Parathyroid adenoma (tissue), 2 donors: ENCODE results near the gene RSPH1.

Source experiments
- H2AFZ ChIP-seq: fragments of 300-600 bp; sonication (generic); one replicate; pipeline ENCODE4 v1.7.0; 2017; ENCODE audit warnings: antibody characterized with exemption, mild to moderate bottlenecking
- H3K27ac ChIP-seq: fragments of 300-600 bp; sonication (generic); one replicate; pipeline ENCODE4 v1.7.0; 2017
- H3K27me3 ChIP-seq: fragments of 300-600 bp; sonication (generic); one replicate; pipeline ENCODE4 v1.7.0; 2017; ENCODE audit warnings: low read length; ENCODE audit not compliant: control insufficient read depth, insufficient read depth
- H3K36me3 ChIP-seq: fragments of 300-600 bp; sonication (generic); one replicate; pipeline ENCODE4 v1.7.0; 2017; ENCODE audit warnings: low read length; ENCODE audit not compliant: control insufficient read depth, insufficient read depth
- H3K4me1 ChIP-seq: fragments of 300-600 bp; sonication (generic); one replicate; pipeline ENCODE4 v1.7.0; 2017; ENCODE audit warnings: control low read depth
- H3K4me2 ChIP-seq: fragments of 300-600 bp; sonication (generic); one replicate; pipeline ENCODE4 v1.7.0; 2017; ENCODE audit warnings: low read length
- H3K4me3 ChIP-seq: fragments of 300-600 bp; sonication (generic); one replicate; pipeline ENCODE4 v1.7.0; 2017; ENCODE audit warnings: low read depth, low read length
- H3K79me2 ChIP-seq: fragments of 300-600 bp; sonication (generic); one replicate; pipeline ENCODE4 v1.7.0; 2017; ENCODE audit warnings: control low read depth
- H3K9ac ChIP-seq: fragments of 300-600 bp; sonication (generic); one replicate; pipeline ENCODE4 v1.7.0; 2017; ENCODE audit warnings: mild to moderate bottlenecking
- H3K9me3 ChIP-seq: fragments of 300-600 bp; sonication (generic); one replicate; pipeline ENCODE4 v1.7.0; 2017; ENCODE audit warnings: low read length; ENCODE audit not compliant: control insufficient read depth
- CTCF ChIP-seq: fragments of 300-600 bp; sonication (generic); IDR thresholded peaks from one replicate; pipeline ENCODE4 v1.7.0; 2017; ENCODE audit warnings: antibody characterized with exemption, mild to moderate bottlenecking
- donor health status: primary hyperparathyroidism.

RSPH1 gene

GRCh38 chr21:42537106-42537742 lies 41.2 kb upstream of the RSPH1 start:
- Histone ChIP-seq H3K4me3 (no peak overlapping the region), H3K4me1 (no peaks in the 10 kb centered on the region), H3K27me3 (no peaks in the 10 kb centered on the region), H3K79me2 (no peaks in the 10 kb centered on the region), H3K36me3 (no peaks in the 10 kb centered on the region), H3K9ac (no peak overlapping the region), H3K27ac (no peak overlapping the region), H2AFZ (no peak overlapping the region), H3K4me2 (no peak overlapping the region), H3K9me3 (no peaks in the 10 kb centered on the region)
- TF ChIP-seq CTCF: no peak

GRCh38 chr21:42536601-42537000 lies 40.6 kb upstream of the RSPH1 start:
- no peaks in the 10 kb centered on the region for H3K36me3 ChIP-seq
- H3K9ac ChIP-seq: no peak overlapping the region
- H3K9me3 ChIP-seq: no peaks in the 10 kb centered on the region

GRCh38 chr21:42535602-42536171 lies 39.7 kb upstream of the RSPH1 start:
- no peak overlapping the region for H2AFZ ChIP-seq
- no peak overlapping the region for H3K4me2 ChIP-seq
- no peaks in the 10 kb centered on the region for H3K36me3 ChIP-seq
- no peaks in the 10 kb centered on the region for H3K79me2 ChIP-seq
- H3K9ac ChIP-seq: no peak overlapping the region
- no peak for TF ChIP-seq CTCF
- no peak overlapping the region for H3K4me3 ChIP-seq
- H3K27me3 ChIP-seq: no peaks in the 10 kb centered on the region
- no peak overlapping the region for H3K27ac ChIP-seq
- no peaks in the 10 kb centered on the region for H3K4me1 ChIP-seq
- H3K9me3 ChIP-seq: no peaks in the 10 kb centered on the region

More at GRCh38 chr21:42536601-42537000, 40.6 kb upstream of the RSPH1 start:
- H3K4me3 ChIP-seq: no peak overlapping the region
- H3K79me2 ChIP-seq: no peaks in the 10 kb centered on the region
- no peak for TF ChIP-seq CTCF
- no peaks in the 10 kb centered on the region for H3K4me1 ChIP-seq
- no peak overlapping the region for H2AFZ ChIP-seq
- H3K4me2 ChIP-seq: no peak overlapping the region
- no peaks in the 10 kb centered on the region for H3K27me3 ChIP-seq
- no peak overlapping the region for H3K27ac ChIP-seq

GRCh38 chr21:42534421-42535378 lies 38.7 kb upstream of the RSPH1 start:
- no peak overlapping the region for H2AFZ ChIP-seq
- H3K27ac ChIP-seq: no peak overlapping the region
- H3K9ac ChIP-seq: no peak overlapping the region
- no peak overlapping the region for H3K4me3 ChIP-seq
- no peaks in the 10 kb centered on the region for H3K27me3 ChIP-seq
- no peak for TF ChIP-seq CTCF
- no peaks in the 10 kb centered on the region for H3K9me3 ChIP-seq
- H3K79me2 ChIP-seq: no peaks in the 10 kb centered on the region
- no peaks in the 10 kb centered on the region for H3K36me3 ChIP-seq
- H3K4me2 ChIP-seq: no peak overlapping the region
- H3K4me1 ChIP-seq: no peaks in the 10 kb centered on the region
